Endothelial cell of umbilical vein (primary cell): Measurements from ENCODE around the gene ETHE1. TPM values are rescaled to one million over a fixed set of nuclear protein-coding genes. Genes with fewer than 3 reads are reported as not detected.

Source experiments
- BruUV-seq: library from RNA; stranded (reverse); fragments of 400-500 nt; replicated peaks from 2 replicates; lab custom pipeline; 2021; lab: Mats Ljungman, UMichigan
- CTCF ChIA-PET: fragments of 300-600, 350-600 bp; sonication (Branson Sonifier 250); formaldehyde crosslinking; loops from one replicate; lab custom pipeline; 2021; ENCODE audit warnings: antibody characterized with exemption, inconsistent platforms; lab: Charles Lee
- POLR2A ChIA-PET: fragments of 300-600, 350-600 bp; sonication (Branson Sonifier 250); formaldehyde crosslinking; loops from one replicate; lab custom pipeline; 2021; ENCODE audit warnings: antibody characterized with exemption, inconsistent platforms; lab: Charles Lee
- DNase-seq: peaks from one replicate; pipeline ENCODE4 v3.0.0-alpha.2; 2011; ENCODE audit warnings: low read depth, low spot score
- FAIRE-seq: peaks from 2 replicates; lab custom pipeline; 2011; peaks lifted over from hg19 to GRCh38; lab: Jason Lieb, UNC
- H2AFZ ChIP-seq: 2 replicates; pipeline ENCODE4 v1.6.0; 2012; ENCODE audit warnings: low read depth, low read length, control low read depth, inconsistent platforms
- H3K27ac ChIP-seq: 2 replicates; pipeline ENCODE4 v1.5.1; 2011; ENCODE audit warnings: low read depth, mild to moderate bottlenecking, control low read depth, low read length, moderate library complexity; ENCODE audit not compliant: insufficient read depth
- H3K27me3 ChIP-seq, 2 experiments: 2 replicates each; pipeline versions ENCODE4 v1.6.0 to v1.6.1; 2011; ENCODE audit warnings: low read length in 2 of 2, mixed read lengths in 1 of 2; ENCODE audit not compliant: control insufficient read depth in 2 of 2, insufficient read depth in 2 of 2
- H3K36me3 ChIP-seq, 2 experiments: 2 replicates in 1 of 2; 3 replicates in 1 of 2; pipeline ENCODE4 v1.5.1; 2011; ENCODE audit warnings: low read length in 2 of 2, mild to moderate bottlenecking in 1 of 2, moderate library complexity in 1 of 2; ENCODE audit not compliant: control insufficient read depth in 2 of 2, insufficient read depth in 2 of 2; ENCODE audit errors: extremely low read depth in 1 of 2
- H3K4me1 ChIP-seq: 3 replicates; pipeline ENCODE4 v1.5.1; 2011; ENCODE audit warnings: mild to moderate bottlenecking, low read length; ENCODE audit not compliant: control insufficient read depth, insufficient read depth; ENCODE audit errors: extremely low read depth
- H3K4me2 ChIP-seq: 2 replicates; pipeline ENCODE4 v1.6.1; 2011; ENCODE audit warnings: low read length, control low read depth, mixed read lengths; ENCODE audit not compliant: insufficient read depth
- H3K4me3 ChIP-seq, 3 experiments: fragments of 200-600 bp in 1 of 3; sonication (generic), shearing (Covaris generic) in 1 of 3; replicated peaks in 1 of 3; 2 replicates each; pipeline ENCODE4 v1.5.1; 2011 to 2016; ENCODE audit warnings: control low read depth in 3 of 3, low read length in 3 of 3, mild to moderate bottlenecking in 2 of 3, inconsistent platforms in 1 of 3, low read depth in 1 of 3, moderate library complexity in 1 of 3; ENCODE audit not compliant: insufficient read depth in 1 of 3
- H3K79me2 ChIP-seq: 2 replicates; pipeline ENCODE4 v1.6.0; 2012; ENCODE audit warnings: low read length, inconsistent platforms; ENCODE audit not compliant: control insufficient read depth, insufficient read depth
- H3K9ac ChIP-seq: replicated peaks from 2 replicates; pipeline ENCODE3; 2011; ENCODE audit warnings: low read length, control low read depth; ENCODE audit not compliant: insufficient read depth; ENCODE audit errors: extremely low read depth
- H3K9me1 ChIP-seq: replicated peaks from 3 replicates; pipeline ENCODE4 v1.6.0; 2011; ENCODE audit warnings: mild to moderate bottlenecking, low read length; ENCODE audit not compliant: control insufficient read depth, insufficient read depth; ENCODE audit errors: extremely low read depth
- H3K9me3 ChIP-seq: replicated peaks from 2 replicates; pipeline ENCODE4 v1.5.1; 2012; ENCODE audit warnings: low read length, inconsistent platforms; ENCODE audit not compliant: control insufficient read depth, insufficient read depth
- H4K20me1 ChIP-seq: replicated peaks from 2 replicates; pipeline ENCODE3; 2011; ENCODE audit warnings: mild to moderate bottlenecking, low read length; ENCODE audit not compliant: control insufficient read depth, insufficient read depth; ENCODE audit errors: extremely low read depth
- CTCF ChIP-seq, 2 donors: IDR thresholded peaks; 1 replicate in 1 of 2; 2 replicates in 1 of 2; pipeline ENCODE4 v1.5.1; 2011; ENCODE audit warnings: low read length in 2 of 2, mild to moderate bottlenecking in 2 of 2, moderate library complexity in 2 of 2, control low read depth in 1 of 2, inconsistent platforms in 1 of 2, low read depth in 1 of 2; ENCODE audit not compliant: insufficient read depth in 1 of 2; ENCODE audit errors: extremely low read depth in 1 of 2
- JUN ChIP-seq: IDR thresholded peaks from 2 replicates; pipeline ENCODE4 v1.6.1; 2011; ENCODE audit warnings: borderline replicate concordance, low read depth; ENCODE audit not compliant: insufficient read length, insufficient read depth
- MAX ChIP-seq: IDR thresholded peaks from 2 replicates; pipeline ENCODE4 v1.6.1; 2011; ENCODE audit not compliant: insufficient read depth, insufficient read length
- MYC ChIP-seq: IDR thresholded peaks from one replicate; pipeline ENCODE4 v1.6.1; 2011; ENCODE audit warnings: mild to moderate bottlenecking, low read depth, low read length
- POLR2A ChIP-seq: IDR thresholded peaks from 2 replicates; pipeline ENCODE4 v1.6.1; 2012; ENCODE audit warnings: low read depth, mild to moderate bottlenecking, control low read depth, low read length
- dilution Hi-C: fragments of 300-500 bp; cut with MboI; formaldehyde crosslinking; loops from one replicate; pipeline ENCODE4 v1.15.0; 2019; ENCODE audit warnings: low sequenced_read_pairs; ENCODE audit not compliant: extremely low pct_ligation_motif_present
- intact Hi-C: fragments of 100-400 bp; cut with micrococcal nuclease; formaldehyde crosslinking; loops from one replicate; pipeline ENCODE4 v1.10.0; 2022
- polyA plus RNA-seq, 4 experiments: library from polyadenylated mRNA; depleted of rRNA in 3 of 4; stranded (reverse) in 3 of 4; unstranded in 1 of 4; fragments of >200 nt; gene quantifications; 2 replicates each; pipeline versions ENCODE4 v1.2.1 to v1.2.3, GENCODE V29; 2011 to 2012; ENCODE audit warnings: missing spikeins in 1 of 4
- total RNA-seq: library from RNA; stranded (reverse); gene quantifications from 2 replicates; pipeline ENCODE4 v1.2.3, GENCODE V29; 2021

ETHE1 gene
- total and polyA plus RNA-seq, 2 donors (not counting 3 experiments of a cell fraction or from before 2014, with no cell fraction given): 34.5 to 124 TPM

- Histone ChIP-seq H3K4me2 (no peak overlapping the region), H3K4me1 (no peaks in the 10 kb centered on the region), H2AFZ (no peak overlapping the region), H3K36me3 (no peaks in the 10 kb centered on the region), H3K79me2 (no peaks in the 10 kb centered on the region), H3K4me3 (no peak overlapping the region), H3K9me3 (no peaks in the 10 kb centered on the region), H3K9me1 (no peaks in the 10 kb centered on the region), H3K27me3 (no peaks in the 10 kb centered on the region), H4K20me1 (no peaks in the 10 kb centered on the region), H3K9ac (no peak overlapping the region), H3K27ac (no peak overlapping the region)
- intact Hi-C loops: loop anchor here (5.0 kb wide), 1 partner anchor 66 kb away; the partner anchor contains the start of gene ETHE1
- DNase-seq (no peak), FAIRE-seq (no peak)
- POLR2A ChIA-PET: no interaction called here
- dilution Hi-C loops: no loop called here
- TF ChIP-seq CTCF (IDR thresholded peaks at IDR 0.05; ENCODE audit: extremely low read depth in 1 of 2, insufficient read depth in 1 of 2, low read depth in 1 of 2, low read length in 2 of 2): no peak
- no peak for TF ChIP-seq JUN
- TF ChIP-seq POLR2A: no peak
- no TSS peak for BruUV-seq
- CTCF ChIA-PET: interaction anchor here (0.7 to 3.1 kb wide), 5 partner anchors 14 to 65 kb away, joined by 3 to 29 read pairs (median 5); partner anchors contain the start of gene PHLDB3
These were observed 65.7 kb downstream of the ETHE1 start for GRCh38 chr19:43461303-43461702.

- Histone ChIP-seq H3K27ac (no peak overlapping the region), H3K27me3 (no peaks in the 10 kb centered on the region), H3K4me2 (no peak overlapping the region), H4K20me1 (no peaks in the 10 kb centered on the region), H2AFZ (no peak overlapping the region), H3K9me3 (no peaks in the 10 kb centered on the region), H3K9ac (no peak overlapping the region), H3K79me2 (no peaks in the 10 kb centered on the region), H3K36me3 (no peaks in the 10 kb centered on the region), H3K4me1 (no peaks in the 10 kb centered on the region), H3K9me1 (no peaks in the 10 kb centered on the region), H3K4me3 (no peak overlapping the region)
- DNase-seq: no peak
- dilution Hi-C loops (no loop called here), intact Hi-C loops (loop anchor here (5.0 kb wide), 1 partner anchor 67 kb away; the partner anchor contains the start of gene ETHE1)
- TF ChIP-seq MYC (no peak), MAX (no peak), POLR2A (no peak)
- no peak for FAIRE-seq
- ChIA-PET CTCF (interaction anchor here (0.7 to 3.1 kb wide), 5 partner anchors 13 to 66 kb away, joined by 3 to 29 read pairs (median 5); partner anchors contain the start of gene PHLDB3), POLR2A (no interaction called here)
- no TSS peak for BruUV-seq
These were observed 66.5 kb downstream of the ETHE1 start for GRCh38 chr19:43460362-43461016.
